ENCODE measurements around the gene NFKBIE.
A peak's percentile ranks its signal among the peaks of the same experiment; 100 is the strongest.

- TF ChIP-seq CTCF (IDR thresholded peaks at IDR 0.05), result peak in 2 of 7 experiments; percentile 14 to 21
- peak; percentile 58 to 87 (median 87) for TF ChIP-seq POLR2A (IDR thresholded peaks at IDR 0.05)
These were observed 28.1 kb downstream of the NFKBIE start for GRCh38 chr6:44237021-44237812.
